GM18498 (cell line): ENCODE results near the gene IFIT1.
"Not testable (repeated sequence)": the region's sequence is repeated elsewhere in the genome, so short reads cannot be mapped to it uniquely, and the experiment has no call there.

Experiments
- ATAC-seq: cut with Tn5 transposase; IDR thresholded peaks from one replicate; pipeline ENCODE4 v1.9.1; 2021; ENCODE audit warnings: mild to moderate bottlenecking, moderate library complexity; ENCODE audit not compliant: unreplicated experiment

Gene IFIT1

GRCh38 chr10:89398003-89398749 lies 5.8 kb downstream of the IFIT1 start:
- no peak for ATAC-seq

GRCh38 chr10:89399956-89400355 lies 7.5 kb downstream of the IFIT1 start:
- ATAC-seq, result no peak

DNA sequence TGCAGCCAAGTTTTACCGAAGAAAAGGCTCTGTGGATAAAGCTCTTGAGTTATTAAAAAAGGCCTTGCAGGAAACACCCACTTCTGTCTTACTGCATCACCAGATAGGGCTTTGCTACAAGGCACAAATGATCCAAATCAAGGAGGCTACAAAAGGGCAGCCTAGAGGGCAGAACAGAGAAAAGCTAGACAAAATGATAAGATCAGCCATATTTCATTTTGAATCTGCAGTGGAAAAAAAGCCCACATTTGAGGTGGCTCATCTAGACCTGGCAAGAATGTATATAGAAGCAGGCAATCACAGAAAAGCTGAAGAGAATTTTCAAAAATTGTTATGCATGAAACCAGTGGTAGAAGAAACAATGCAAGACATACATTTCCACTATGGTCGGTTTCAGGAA lies 10.6 kb downstream of the IFIT1 start:
- ATAC-seq, result no peak

DNA sequence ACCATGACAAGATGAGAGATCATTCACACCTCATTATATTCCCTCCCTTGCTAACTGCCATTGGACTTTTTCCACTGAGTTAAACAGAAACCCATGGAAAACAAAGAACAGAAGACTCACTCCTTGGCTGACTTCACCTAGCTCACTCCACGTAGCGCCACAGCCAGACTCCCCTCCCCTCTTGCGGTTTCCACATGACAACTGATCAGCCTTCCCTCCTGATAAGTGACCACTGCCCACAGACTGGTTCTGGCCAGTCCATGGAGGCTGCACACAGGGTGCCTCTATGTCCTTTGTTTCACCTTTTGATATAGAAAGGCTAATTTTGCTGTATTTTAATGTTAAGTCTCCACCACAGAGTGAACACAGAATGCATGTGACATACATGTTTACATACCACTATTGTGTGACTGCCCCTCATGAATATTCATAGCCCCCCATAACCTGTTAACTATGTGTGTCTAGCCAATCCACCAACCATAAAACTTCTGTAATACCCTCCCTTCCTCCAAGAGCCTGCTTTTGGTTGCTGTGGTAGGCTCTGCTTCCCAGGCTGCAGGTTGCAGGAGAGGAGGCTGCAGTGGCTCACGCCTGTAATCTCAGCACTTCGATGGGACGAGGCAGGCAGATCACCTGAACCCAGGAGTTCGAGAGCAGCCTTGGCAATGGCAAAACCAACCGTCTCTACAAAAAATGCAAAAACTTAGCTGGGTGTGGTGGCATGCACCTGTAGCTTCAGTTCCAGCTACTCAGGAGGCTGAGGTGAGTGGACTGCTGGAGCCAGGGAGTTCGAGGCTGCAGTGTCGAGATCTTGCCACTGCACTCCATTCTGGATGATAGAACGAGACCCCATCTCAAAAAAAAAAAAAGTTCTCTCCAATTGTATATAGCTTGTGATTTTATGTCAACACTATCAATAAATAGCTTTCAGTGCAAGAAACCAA lies 12.0 kb downstream of the IFIT1 start:
- ATAC-seq, result no peak

DNA sequence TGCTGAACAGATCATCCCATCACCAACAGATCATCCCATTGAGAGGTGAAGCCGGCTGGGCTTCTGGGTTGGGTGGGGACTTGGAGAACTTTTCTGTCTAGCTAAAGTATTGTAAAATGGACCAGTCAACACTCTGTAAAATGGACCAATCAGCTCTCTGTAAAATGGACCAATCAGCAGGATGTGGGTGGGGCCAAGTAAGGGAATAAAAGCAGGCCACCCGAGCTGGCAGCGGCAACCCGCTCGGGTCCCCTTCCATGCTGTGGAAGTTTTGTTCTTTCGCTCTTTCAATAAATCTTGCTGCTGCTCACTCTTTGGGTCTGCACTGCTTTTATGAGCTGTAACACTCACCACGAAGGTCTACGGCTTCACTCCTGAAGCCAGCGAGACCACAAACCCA lies 13.8 kb downstream of the IFIT1 start:
- not testable (repeated sequence) for ATAC-seq

DNA sequence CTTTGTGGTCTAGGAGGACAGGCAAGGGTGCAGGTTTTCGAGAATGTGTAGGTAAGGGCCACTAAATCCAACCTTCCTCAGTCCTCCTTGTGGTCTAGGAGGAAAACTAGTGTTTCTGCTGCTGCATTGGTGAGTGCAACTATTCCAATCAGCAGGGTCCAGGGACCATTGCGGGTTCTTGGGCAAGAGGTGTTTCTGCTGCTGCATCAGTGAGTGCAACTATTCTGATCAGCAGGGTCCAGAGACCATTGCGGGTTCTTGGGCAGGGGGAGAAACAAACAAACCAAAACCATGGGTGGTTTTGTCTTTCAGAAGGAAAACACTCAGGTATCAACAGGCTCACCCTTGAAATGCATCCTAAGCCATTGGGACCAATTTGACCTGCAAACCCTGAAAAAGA lies 15.4 kb downstream of the IFIT1 start:
- not testable (repeated sequence) for ATAC-seq

- not testable (repeated sequence) for ATAC-seq
Measured at GRCh38 chr10:89409282-89409681, 16.9 kb downstream of the IFIT1 start.

DNA sequence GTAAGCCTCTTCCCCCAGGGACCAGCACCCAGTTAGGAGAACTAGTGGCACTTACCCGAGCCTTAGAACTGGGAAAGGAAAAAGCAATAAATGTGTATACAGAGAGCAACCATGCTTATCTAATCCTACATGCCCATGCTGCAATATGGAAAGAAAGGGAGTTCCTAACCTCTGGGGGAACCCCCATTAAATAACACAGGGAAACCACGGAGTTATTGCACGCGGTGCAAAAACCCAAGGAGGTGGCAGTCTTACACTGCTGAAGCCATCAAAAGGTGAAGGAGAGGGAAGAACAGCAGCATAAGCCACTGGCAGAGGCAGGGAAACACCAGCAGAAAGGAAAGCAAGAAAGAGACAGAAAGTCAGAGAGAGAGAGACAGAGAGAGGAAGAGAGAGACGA lies 18.1 kb downstream of the IFIT1 start:
- ATAC-seq, result not testable (repeated sequence)

GRCh38 chr10:89411135-89411534 lies 18.7 kb downstream of the IFIT1 start:
- not testable (repeated sequence) for ATAC-seq

GRCh38 chr10:89412276-89412675 lies 19.9 kb downstream of the IFIT1 start:
- not testable (repeated sequence) for ATAC-seq

DNA sequence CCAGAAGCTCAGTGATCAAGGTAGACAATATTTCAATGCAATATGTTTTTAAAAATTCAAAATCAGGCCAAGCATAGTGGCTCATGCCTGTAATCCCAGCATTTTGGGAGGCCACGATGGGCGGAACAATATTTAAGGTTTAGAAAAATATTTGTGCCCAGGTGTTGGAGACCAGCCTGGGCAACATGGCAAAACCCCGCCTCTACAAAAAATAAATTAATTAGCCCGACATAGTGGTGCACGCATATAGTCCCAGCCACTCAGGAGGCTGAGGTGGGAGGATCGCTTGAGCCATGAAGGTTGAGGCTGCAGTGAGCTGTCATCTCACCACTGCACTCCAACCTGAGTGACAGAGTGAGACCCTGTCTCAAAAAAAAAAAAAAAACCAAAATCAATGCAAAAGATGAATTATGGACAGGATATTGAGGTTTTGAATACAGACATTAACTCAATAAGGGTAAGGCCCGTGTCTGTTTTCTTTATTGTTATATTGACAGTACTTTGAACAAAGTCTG lies 21.0 kb downstream of the IFIT1 start:
- no peak for ATAC-seq

DNA sequence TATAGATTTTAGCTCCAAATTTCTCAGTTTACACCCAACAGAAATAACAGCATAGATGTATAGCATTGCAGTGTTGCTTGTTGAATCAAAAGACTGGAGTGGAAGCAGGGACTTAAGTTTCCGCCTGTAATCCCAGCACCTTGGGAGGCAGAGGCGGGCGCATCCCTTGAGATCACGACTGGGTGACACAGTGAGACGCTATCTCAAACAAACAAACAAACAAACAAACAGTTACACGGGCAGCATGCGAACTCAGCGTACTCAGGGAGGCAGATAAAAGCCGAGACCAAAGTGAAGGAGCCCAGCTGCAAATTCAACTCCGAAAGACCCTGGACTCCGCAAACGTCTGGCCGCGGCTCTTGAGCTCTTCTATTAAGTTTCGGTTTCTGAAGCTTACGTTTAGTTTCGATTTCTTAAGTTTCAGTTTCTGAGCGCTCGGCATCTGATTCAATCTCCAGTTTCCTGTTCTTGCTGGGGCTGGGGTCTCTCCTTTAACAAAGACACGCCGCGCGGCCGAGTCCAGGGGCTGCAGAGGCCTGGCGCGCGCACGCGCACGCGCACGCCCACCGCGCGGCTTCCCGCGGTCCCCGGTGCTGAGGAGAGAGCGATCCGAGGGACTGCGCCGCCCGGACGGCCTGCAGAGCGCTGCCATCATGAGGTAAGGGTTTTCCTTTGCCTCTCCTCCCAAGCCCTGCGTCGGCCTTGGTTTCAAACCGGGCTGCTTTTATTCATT lies 21.9 kb downstream of the IFIT1 start, which contains the start of gene IFIT5:
TSS of gene IFIT5 (plus strand) at position 423 of the 733 bp plus-strand sequence. CDS start at position 654, 231 bp downstream.
- ATAC-seq, result peak; percentile 77

- peak; percentile 40 for ATAC-seq
Measured at GRCh38 chr10:89414879-89415821, 22.7 kb downstream of the IFIT1 start.

DNA sequence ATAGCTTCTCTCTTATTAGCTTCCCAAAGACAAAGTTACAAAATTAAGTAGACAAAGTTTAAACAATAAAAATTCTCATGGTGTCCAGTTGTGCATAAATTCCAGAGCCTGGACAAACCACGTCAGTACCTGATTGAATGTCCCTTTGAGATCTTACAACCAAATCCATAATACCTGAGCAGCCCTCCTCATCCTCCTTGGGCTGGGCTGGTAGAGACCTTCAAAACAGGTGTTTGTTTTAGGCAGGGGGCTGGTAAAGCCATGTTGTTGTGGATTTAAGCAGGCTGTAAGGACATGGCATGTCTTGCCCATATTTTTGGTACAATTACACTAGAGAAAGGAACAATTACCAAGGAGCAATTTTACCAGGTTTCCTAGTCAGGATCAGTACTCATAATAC lies 24.0 kb downstream of the IFIT1 start:
- ATAC-seq, result no peak

GRCh38 chr10:89419548-89419947 lies 27.1 kb downstream of the IFIT1 start:
- no peak for ATAC-seq

- no peak for ATAC-seq
Measured at GRCh38 chr10:89421018-89421476, 28.6 kb downstream of the IFIT1 start.

DNA sequence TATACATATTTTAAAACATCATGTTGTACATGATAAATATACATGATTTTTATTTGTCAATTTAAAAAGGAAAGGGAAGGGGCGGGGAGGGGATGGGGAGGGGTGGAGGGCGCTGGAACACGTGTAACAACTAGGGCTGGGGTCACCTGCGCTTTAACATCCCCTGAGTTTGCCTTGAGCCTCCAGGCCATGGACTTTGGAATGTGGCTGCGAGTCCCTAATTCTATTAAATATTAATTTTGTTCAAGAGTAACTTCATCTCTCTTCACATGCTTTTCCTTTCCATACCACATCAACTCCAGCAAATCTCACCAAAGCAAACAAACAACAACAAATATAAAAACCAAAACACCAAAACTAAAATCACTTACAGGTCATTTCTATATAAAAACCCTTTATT lies 32.6 kb downstream of the IFIT1 start:
- ATAC-seq, result no peak

DNA sequence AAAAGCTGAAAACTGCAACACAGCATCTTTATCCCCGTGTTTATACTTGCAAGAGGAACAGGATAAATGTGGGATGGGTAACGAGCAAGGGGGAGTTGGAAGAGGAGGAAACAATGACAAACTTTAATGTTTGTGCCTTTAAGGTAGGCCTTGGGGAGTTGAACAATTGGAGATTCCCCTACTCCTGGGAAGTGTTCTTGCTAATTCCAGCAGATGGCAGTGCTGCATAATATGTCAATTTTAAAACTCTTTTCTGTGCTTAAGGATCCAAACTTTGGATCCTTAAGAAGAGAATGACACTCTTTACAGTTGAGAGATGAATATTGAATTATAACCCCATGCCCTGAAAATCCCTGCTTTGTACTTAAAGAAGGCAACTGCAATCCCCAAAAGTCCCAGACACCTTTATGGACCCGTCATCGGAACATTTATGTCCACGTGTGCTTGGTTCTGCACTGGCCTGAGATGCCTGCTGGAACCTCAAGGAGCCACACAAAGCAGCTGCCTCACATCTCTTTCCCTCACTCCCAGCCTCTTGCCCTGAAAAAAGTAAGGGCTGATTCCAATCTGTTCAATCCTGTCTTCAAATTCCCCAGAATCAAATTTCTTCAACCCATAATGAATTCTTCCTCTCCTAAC lies 33.9 kb downstream of the IFIT1 start:
- no peak for ATAC-seq

- no peak for ATAC-seq
Measured at GRCh38 chr10:89427629-89428028, 35.2 kb downstream of the IFIT1 start.
